ENCODE results near the gene SRMS.

- TF ChIP-seq CTCF (IDR thresholded peaks at IDR 0.05; ENCODE audit: low read depth, low read length) (no peak), EZH2phosphoT487 (IDR thresholded peaks at IDR 0.05; ENCODE audit: low read depth) (no peak)
Measured at GRCh38 chr20:63570281-63571086, 22.9 kb upstream of the SRMS start.

All from OCI-LY3 (cell line).